Measurements from ENCODE around the gene H2AZ1.

GRCh38 chr4:99918656-99919055 lies 31.4 kb downstream of the H2AZ1 start:
- TF ChIP-seq CTCF (IDR thresholded peaks at IDR 0.05) (no peak), ZFX (IDR thresholded peaks at IDR 0.05; ENCODE audit: borderline replicate concordance) (no peak)

Data from 22Rv1 (cell line).